AG10803 (cell line): ENCODE data around the gene BICDL2.

ENCODE experiments used
- DNase-seq: peaks from one replicate; pipeline ENCODE4 v3.0.0; 2010; ENCODE audit warnings: low read depth
- H3K4me3 ChIP-seq: 2 replicates; pipeline ENCODE4 v1.5.1; 2011; ENCODE audit warnings: mild to moderate bottlenecking, low read length, control low read depth
- TF ChIP-seq, protein P1 (sequence below): conservative IDR thresholded peaks from 2 replicates; pipeline ENCODE4 v1.5.1; 2011; ENCODE audit warnings: mild to moderate bottlenecking, low read length, control low read depth, inconsistent platforms

BICDL2 gene

GRCh38 chr16:3060339-3061127 is 23.8 kb upstream of the BICDL2 start:
- H3K4me3 ChIP-seq = no peak overlapping the region
- no peak for DNase-seq
- TF ChIP-seq, protein P1, sequence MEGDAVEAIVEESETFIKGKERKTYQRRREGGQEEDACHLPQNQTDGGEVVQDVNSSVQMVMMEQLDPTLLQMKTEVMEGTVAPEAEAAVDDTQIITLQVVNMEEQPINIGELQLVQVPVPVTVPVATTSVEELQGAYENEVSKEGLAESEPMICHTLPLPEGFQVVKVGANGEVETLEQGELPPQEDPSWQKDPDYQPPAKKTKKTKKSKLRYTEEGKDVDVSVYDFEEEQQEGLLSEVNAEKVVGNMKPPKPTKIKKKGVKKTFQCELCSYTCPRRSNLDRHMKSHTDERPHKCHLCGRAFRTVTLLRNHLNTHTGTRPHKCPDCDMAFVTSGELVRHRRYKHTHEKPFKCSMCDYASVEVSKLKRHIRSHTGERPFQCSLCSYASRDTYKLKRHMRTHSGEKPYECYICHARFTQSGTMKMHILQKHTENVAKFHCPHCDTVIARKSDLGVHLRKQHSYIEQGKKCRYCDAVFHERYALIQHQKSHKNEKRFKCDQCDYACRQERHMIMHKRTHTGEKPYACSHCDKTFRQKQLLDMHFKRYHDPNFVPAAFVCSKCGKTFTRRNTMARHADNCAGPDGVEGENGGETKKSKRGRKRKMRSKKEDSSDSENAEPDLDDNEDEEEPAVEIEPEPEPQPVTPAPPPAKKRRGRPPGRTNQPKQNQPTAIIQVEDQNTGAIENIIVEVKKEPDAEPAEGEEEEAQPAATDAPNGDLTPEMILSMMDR = no peak

DNA sequence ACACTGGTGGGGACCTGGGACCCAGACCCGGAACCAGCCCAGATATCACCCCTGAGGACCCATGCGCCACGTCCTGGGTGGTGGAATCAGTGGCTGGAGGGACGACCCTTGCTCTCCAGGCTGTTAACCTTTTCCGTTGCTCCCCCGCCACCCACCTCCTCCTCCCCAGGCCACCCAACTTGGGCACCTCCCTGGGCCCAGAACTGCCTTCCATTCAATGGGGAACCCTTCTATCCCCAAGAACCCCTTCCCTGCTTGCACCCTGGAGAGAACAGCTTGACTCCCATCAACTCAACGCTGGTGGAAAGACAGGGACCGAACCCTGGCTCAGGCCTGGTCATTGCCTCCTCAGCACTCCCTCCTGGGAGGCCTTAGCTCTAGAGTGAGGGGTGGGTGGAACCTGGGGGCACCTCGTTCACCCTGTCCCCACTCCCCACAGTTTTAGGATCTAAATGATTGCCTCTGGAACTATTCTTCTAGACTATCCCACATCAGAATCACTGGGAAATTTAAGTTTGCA is 23.0 kb upstream of the BICDL2 start:
- DNase-seq = no peak
- peak overlapping the region; percentile 54 for H3K4me3 ChIP-seq
- TF ChIP-seq, protein P1 = no peak

DNA sequence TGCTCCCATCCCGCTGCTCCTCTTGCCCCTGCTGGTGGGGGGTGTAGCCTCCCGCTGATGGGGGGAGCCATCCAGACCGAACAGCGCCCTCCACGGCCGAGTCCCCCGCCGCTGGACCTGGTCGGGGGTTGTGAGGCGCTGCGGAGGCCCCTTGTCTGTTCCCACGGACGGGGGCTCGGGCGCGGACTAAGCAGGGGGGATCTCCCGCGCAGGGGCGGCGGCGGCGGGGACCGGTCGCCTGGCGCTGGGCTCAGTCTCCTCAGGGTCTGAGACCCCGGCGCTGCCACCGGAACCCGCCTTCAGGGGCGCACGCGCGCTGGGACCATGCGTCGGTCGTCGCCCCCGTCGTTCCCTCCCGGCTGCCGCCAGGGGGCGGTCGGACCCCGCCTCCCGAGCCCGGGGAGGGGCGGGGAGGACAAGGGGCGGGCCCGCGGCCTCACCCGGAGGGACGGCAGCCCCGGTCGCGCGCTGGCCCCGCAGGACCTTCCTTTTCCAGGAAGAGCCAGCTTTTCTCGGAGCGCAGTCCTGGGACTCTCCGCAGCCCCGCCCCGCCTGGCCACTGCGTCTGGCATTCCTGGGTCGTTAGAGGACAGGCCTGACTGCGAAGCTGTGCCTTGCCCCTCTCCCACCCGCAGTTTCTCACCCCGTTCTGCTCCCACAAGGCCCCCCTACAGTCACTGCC is 22.4 kb upstream of the BICDL2 start:
- DNase-seq = peak; percentile 88
- peak overlapping the region; percentile 83 for H3K4me3 ChIP-seq
- TF ChIP-seq, protein P1 = peak; percentile 49

DNA sequence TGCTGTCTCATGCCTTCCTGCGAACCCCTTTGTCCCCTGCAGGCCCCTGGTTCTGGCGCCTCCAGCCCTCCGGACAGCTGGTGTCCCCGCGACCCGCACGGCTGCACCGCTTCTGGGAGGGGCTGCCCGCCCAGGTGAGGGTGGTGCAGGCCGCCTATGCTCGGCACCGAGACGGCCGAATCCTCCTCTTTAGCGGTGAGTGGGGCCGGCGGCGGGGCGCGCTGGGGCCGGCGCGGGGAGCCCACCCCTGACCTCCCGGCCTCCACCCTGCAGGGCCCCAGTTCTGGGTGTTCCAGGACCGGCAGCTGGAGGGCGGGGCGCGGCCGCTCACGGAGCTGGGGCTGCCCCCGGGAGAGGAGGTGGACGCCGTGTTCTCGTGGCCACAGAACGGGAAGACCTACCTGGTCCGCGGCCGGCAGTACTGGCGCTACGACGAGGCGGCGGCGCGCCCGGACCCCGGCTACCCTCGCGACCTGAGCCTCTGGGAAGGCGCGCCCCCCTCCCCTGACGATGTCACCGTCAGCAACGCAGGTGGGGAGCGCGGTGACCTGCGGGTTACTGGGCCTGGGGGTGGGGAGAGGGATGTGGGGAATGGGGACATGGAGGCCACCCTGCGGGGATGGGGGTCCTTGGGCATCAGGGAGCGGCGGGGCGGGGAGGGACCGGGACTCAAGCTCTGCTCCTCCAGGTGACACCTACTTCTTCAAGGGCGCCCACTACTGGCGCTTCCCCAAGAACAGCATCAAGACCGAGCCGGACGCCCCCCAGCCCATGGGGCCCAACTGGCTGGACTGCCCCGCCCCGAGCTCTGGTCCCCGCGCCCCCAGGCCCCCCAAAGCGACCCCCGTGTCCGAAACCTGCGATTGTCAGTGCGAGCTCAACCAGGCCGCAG is 21.6 kb upstream of the BICDL2 start:
- peak overlapping the region; percentile 83 for H3K4me3 ChIP-seq
- DNase-seq = peak; percentile 12
- TF ChIP-seq, protein P1 = no peak

DNA sequence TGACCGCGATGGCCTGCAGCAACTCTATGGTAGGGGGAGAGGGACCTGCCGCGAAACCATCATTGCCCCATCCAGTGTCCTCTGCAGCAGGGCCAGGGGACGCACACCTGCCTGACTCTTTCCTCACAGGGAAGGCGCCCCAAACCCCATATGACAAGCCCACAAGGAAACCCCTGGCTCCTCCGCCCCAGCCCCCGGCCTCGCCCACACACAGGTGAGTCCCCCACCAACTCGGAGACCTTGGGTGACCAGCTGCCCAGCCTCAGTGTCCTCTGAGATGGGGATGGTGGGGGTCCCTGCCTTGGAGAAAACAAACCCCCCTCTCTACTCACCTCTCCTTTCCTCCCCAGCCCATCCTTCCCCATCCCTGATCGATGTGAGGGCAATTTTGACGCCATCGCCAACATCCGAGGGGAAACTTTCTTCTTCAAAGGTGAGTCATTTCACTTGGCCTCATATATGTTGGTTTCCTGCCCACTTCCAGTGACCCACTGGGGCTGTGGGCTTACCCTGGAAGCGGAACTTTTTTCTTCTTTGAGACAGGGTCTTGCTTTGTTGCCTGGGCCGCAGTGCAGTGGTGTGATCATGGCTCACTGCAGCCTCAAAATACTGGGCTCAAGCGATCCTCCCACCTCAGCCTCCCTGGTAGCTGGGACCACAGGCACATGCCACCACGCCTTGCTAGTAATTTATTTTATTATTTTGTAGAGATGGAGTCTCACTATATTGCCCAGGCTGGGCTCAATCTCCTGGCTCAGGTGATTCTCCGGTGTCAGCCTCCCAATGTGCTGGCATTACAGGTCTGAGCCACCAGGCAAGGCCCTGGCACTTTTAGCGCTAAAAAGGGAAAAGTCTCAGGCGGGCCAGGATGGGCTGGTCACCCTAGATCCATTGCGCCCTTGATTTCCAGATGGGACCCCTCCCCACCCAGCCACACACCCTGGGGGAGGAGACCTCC is 20.7 kb upstream of the BICDL2 start:
- no peak for DNase-seq
- 0 out of 2 replicates have a peak overlapping the region, but pooled peaks have one; percentile 9 for H3K4me3 ChIP-seq

More for the DNA sequence above, 20.7 kb upstream of the BICDL2 start:
- TF ChIP-seq, protein P1 = no peak
